Fibroblast of lung (primary cell): ENCODE data around the gene CPEB4.

Experiments used
- CTCF ChIP-seq, 2 donors: IDR thresholded peaks in 1 of 2; conservative IDR thresholded peaks in 1 of 2; 1 replicate in 1 of 2; 2 replicates in 1 of 2; pipeline ENCODE4 v1.5.1; 2011 to 2012; ENCODE audit warnings: low read length in 2 of 2, control low read depth in 1 of 2, inconsistent platforms in 1 of 2, low read depth in 1 of 2, mild to moderate bottlenecking in 1 of 2
- EZH2 ChIP-seq: IDR thresholded peaks from 2 replicates; pipeline ENCODE4 v1.5.1; 2012; ENCODE audit warnings: low read length, control low read depth, mild to moderate bottlenecking; ENCODE audit errors: missing control alignments

GRCh38 chr5:173859408-173860159 is 28.6 kb upstream of the CPEB4 start:
- TF ChIP-seq CTCF (conservative IDR thresholded peaks at IDR 0.05 in 1 of 2, IDR thresholded peaks at IDR 0.05 in 1 of 2; ENCODE audit: low read depth in 1 of 2, low read length in 2 of 2) (no peak), EZH2 (no peak)
